ENCODE data around the gene DUOX2. TPM values are rescaled to one million over a fixed set of nuclear protein-coding genes. Genes with fewer than 3 reads are reported as not detected.

DUOX2 gene
- total and polyA plus RNA-seq, 4 donors: 1.0 to 3.8 (median 2.1) TPM

DNA sequence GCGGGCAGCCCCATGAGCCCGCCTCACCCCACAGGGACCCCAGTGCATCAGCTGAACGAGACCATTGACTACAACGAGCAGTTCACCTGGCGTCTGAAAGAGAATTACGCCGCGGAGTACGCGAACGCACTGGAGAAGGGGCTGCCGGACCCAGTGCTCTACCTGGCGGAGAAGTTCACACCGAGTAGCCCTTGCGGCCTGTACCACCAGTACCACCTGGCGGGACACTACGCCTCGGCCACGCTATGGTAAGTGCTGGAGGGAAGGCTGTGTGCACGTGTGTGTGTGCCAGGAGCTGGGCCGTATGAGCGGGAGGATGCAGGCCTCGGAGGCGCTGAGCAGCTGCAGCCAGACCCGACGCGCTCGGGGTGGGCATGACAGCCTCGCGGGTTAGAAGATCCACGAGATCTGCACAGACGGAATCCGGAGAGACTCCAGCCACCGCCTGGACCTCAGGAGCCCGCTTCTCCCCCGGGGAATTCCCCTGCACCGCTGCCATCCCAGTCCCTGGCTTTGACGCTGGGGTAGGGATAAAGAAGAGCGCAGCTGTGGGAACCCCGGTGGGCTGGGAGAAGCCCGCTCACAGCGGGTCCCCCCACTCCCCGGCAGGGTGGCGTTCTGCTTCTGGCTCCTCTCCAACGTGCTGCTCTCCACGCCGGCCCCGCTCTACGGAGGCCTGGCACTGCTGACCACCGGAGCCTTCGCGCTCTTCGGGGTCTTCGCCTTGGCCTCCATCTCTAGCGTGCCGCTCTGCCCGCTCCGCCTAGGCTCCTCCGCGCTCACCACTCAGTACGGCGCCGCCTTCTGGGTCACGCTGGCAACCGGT, 2.7 kb upstream of the DUOX2 start:
- Histone ChIP-seq H3K4me1 (ENCODE audit: control insufficient read depth in 5 of 5, insufficient read depth in 5 of 5, low read length in 5 of 5) (peaks cover 0 to 20% (median 0%) of the 10 kb centered on the region in 5 donors), H3K9ac (ENCODE audit: insufficient read depth in 1 of 2, low read length in 2 of 2) (no peak overlapping the region), H3K9me3 (ENCODE audit: control insufficient read depth in 4 of 4, insufficient read depth in 3 of 4, low read length in 3 of 4) (peaks cover 0 to 17% (median 0%) of the 10 kb centered on the region in 4 donors), H3K4me3 (no peak overlapping the region), H3K27ac (ENCODE audit: low read depth in 1 of 2, low read length in 1 of 2) (no peak overlapping the region), H3K36me3 (ENCODE audit: control insufficient read depth in 4 of 4, insufficient read depth in 4 of 4, low read length in 4 of 4) (peaks cover 0 to 3% (median 0%) of the 10 kb centered on the region in 4 donors), H3K27me3 (ENCODE audit: control insufficient read depth in 3 of 3, insufficient read depth in 3 of 3, low read length in 2 of 3) (peaks cover 12 to 60% (median 57%) of the 10 kb centered on the region in 3 donors)
- no peak for DNase-seq
- TF ChIP-seq, protein P1, sequence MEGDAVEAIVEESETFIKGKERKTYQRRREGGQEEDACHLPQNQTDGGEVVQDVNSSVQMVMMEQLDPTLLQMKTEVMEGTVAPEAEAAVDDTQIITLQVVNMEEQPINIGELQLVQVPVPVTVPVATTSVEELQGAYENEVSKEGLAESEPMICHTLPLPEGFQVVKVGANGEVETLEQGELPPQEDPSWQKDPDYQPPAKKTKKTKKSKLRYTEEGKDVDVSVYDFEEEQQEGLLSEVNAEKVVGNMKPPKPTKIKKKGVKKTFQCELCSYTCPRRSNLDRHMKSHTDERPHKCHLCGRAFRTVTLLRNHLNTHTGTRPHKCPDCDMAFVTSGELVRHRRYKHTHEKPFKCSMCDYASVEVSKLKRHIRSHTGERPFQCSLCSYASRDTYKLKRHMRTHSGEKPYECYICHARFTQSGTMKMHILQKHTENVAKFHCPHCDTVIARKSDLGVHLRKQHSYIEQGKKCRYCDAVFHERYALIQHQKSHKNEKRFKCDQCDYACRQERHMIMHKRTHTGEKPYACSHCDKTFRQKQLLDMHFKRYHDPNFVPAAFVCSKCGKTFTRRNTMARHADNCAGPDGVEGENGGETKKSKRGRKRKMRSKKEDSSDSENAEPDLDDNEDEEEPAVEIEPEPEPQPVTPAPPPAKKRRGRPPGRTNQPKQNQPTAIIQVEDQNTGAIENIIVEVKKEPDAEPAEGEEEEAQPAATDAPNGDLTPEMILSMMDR (IDR thresholded peaks at IDR 0.05; ENCODE audit: control extremely low read depth, extremely low read depth): no peak
- 6 to 10% methylated on average over 65 of the region's 65 CpGs for WGBS, 2 donors
- no peak for ATAC-seq (ENCODE audit: insufficient read depth, low FRiP score)

DNA sequence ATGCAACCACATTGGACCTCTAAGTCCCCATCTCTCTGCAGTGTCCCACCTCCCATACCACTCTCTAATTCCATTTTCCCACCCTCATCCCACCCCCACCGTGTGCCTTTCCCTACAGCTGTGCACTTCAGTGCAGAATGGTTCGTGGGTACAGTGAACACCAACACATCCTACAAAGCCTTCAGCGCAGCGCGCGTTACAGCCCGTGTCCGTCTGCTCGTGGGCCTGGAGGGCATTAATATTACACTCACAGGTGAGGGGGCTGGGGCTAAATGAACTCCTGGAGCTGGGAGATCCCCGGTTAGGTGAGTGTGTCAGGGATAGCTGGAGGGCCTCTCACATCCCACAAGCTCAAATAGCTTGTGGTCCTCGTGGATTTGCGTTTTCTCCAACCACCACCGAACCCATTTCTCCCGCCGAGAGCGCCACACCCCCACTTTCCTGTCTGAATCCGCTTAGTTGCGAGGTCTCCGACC, 2.1 kb upstream of the DUOX2 start:
- H3K27me3 ChIP-seq (ENCODE audit: control insufficient read depth in 3 of 3, insufficient read depth in 3 of 3, low read length in 2 of 3): peaks cover 13 to 61% (median 57%) of the 10 kb centered on the region in 3 donors
- no peak for DNase-seq
- no peak overlapping the region for H3K4me3 ChIP-seq
- no peak for ATAC-seq (ENCODE audit: insufficient read depth, low FRiP score)
- TF ChIP-seq, protein P1 (IDR thresholded peaks at IDR 0.05; ENCODE audit: control extremely low read depth, extremely low read depth): no peak
- H3K27ac ChIP-seq (ENCODE audit: low read depth in 1 of 2, low read length in 1 of 2): no peak overlapping the region
- H3K9me3 ChIP-seq (ENCODE audit: control insufficient read depth in 4 of 4, insufficient read depth in 3 of 4, low read length in 3 of 4): peaks cover 0 to 16% (median 0%) of the 10 kb centered on the region in 4 donors
- peaks cover 0 to 20% (median 0%) of the 10 kb centered on the region in 5 donors for H3K4me1 ChIP-seq (ENCODE audit: control insufficient read depth in 5 of 5, insufficient read depth in 5 of 5, low read length in 5 of 5)
- WGBS, 2 donors: 15 to 18% methylated on average over 19 of the region's 19 CpGs
- H3K9ac ChIP-seq (ENCODE audit: insufficient read depth in 1 of 2, low read length in 2 of 2): no peak overlapping the region
- H3K36me3 ChIP-seq (ENCODE audit: control insufficient read depth in 4 of 4, insufficient read depth in 4 of 4, low read length in 4 of 4): peaks cover 0 to 3% (median 0%) of the 10 kb centered on the region in 4 donors

DNA sequence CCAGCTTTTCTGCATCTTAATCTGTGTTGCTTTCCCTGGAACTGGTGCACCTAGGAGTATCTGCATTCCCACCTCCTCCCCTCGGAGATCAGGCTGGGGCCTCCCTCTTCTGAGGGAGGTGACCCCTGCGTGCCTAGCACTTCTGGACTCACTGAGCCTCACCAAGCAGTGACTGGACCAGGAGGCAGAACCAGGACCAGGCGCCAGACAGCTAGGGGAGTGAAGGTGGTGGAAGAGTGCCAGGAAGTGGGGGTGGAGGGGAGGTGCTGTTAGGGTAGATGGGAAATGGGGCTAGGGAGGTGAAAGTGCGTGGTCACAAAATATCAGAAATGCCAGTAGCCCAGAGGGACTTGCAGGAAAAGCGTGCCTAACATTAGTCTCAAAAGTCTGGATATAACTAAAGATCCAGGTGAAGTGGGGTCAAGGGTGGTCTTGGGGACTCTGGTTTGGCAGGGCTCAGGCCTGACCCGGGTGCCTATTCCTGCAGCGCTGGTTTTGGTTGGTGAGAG, 1.4 kb upstream of the DUOX2 start:
- no peak overlapping the region for H3K27ac ChIP-seq (ENCODE audit: low read depth in 1 of 2, low read length in 1 of 2)
- no peak overlapping the region for H3K9ac ChIP-seq (ENCODE audit: insufficient read depth in 1 of 2, low read length in 2 of 2)
- TF ChIP-seq, protein P1 (IDR thresholded peaks at IDR 0.05; ENCODE audit: control extremely low read depth, extremely low read depth): no peak
- H3K4me1 ChIP-seq (ENCODE audit: control insufficient read depth in 5 of 5, insufficient read depth in 5 of 5, low read length in 5 of 5): peaks cover 0 to 20% (median 0%) of the 10 kb centered on the region in 5 donors
- no peak for ATAC-seq (ENCODE audit: insufficient read depth, low FRiP score)
- no peak overlapping the region for H3K4me3 ChIP-seq
- 53 to 55% methylated on average over 7 of the region's 7 CpGs for WGBS, 2 donors
- no peak for DNase-seq
- peaks cover 0 to 2% (median 0%) of the 10 kb centered on the region in 4 donors for H3K36me3 ChIP-seq (ENCODE audit: control insufficient read depth in 4 of 4, insufficient read depth in 4 of 4, low read length in 4 of 4)
- peaks cover 13 to 66% (median 59%) of the 10 kb centered on the region in 3 donors for H3K27me3 ChIP-seq (ENCODE audit: control insufficient read depth in 3 of 3, insufficient read depth in 3 of 3, low read length in 2 of 3)
- peaks cover 0 to 14% (median 0%) of the 10 kb centered on the region in 4 donors for H3K9me3 ChIP-seq (ENCODE audit: control insufficient read depth in 4 of 4, insufficient read depth in 3 of 4, low read length in 3 of 4)
